AG09319 (cell line): ENCODE results near the gene CSNK2A1.

Experiments
- DNase-seq: peaks from one replicate; pipeline ENCODE4 v3.0.0-alpha.2; 2010; ENCODE audit warnings: low read depth; ENCODE audit errors: extremely low read depth
- CTCF ChIP-seq: IDR thresholded peaks from 2 replicates; pipeline ENCODE4 v1.5.1; 2011; ENCODE audit warnings: low read depth, mild to moderate bottlenecking, inconsistent platforms, low read length, moderate library complexity

CSNK2A1 gene

GRCh38 chr20:504632-505075, 38.9 kb downstream of the CSNK2A1 start:
- DNase-seq, result no peak
- no peak for TF ChIP-seq CTCF

GRCh38 chr20:503048-503737, 40.4 kb downstream of the CSNK2A1 start:
- DNase-seq, result no peak
- TF ChIP-seq CTCF, result no peak

- DNase-seq, result no peak
- TF ChIP-seq CTCF, result no peak
Measured at GRCh38 chr20:497979-498378, 45.6 kb downstream of the CSNK2A1 start.

- TF ChIP-seq CTCF, result no peak
Measured at GRCh38 chr20:496126-496696, 47.4 kb downstream of the CSNK2A1 start.

GRCh38 chr20:492159-492558, 51.4 kb downstream of the CSNK2A1 start:
- TF ChIP-seq CTCF, result no peak
- DNase-seq, result no peak

More at GRCh38 chr20:496126-496696, 47.4 kb downstream of the CSNK2A1 start:
- DNase-seq, result peak; percentile 90

GRCh38 chr20:487655-488054, 55.9 kb downstream of the CSNK2A1 start:
- TF ChIP-seq CTCF, result no peak
- DNase-seq, result no peak

GRCh38 chr20:483815-484644, 59.6 kb downstream of the CSNK2A1 start:
- TF ChIP-seq CTCF, result no peak
- no peak for DNase-seq
